Measurements from ENCODE around the gene QSOX2. TPM values are rescaled to one million over a fixed set of nuclear protein-coding genes. Genes with fewer than 3 reads are reported as not detected.

QSOX2 gene
- total RNA-seq, 1 donor from 2014 or later: 15.5 TPM

- no peaks in the 10 kb centered on the region for H3K9me3 Mint-ChIP-seq (ENCODE audit: unreplicated experiment)
Observed at GRCh38 chr9:136212345-136212950, 33.2 kb downstream of the QSOX2 start.

DNA sequence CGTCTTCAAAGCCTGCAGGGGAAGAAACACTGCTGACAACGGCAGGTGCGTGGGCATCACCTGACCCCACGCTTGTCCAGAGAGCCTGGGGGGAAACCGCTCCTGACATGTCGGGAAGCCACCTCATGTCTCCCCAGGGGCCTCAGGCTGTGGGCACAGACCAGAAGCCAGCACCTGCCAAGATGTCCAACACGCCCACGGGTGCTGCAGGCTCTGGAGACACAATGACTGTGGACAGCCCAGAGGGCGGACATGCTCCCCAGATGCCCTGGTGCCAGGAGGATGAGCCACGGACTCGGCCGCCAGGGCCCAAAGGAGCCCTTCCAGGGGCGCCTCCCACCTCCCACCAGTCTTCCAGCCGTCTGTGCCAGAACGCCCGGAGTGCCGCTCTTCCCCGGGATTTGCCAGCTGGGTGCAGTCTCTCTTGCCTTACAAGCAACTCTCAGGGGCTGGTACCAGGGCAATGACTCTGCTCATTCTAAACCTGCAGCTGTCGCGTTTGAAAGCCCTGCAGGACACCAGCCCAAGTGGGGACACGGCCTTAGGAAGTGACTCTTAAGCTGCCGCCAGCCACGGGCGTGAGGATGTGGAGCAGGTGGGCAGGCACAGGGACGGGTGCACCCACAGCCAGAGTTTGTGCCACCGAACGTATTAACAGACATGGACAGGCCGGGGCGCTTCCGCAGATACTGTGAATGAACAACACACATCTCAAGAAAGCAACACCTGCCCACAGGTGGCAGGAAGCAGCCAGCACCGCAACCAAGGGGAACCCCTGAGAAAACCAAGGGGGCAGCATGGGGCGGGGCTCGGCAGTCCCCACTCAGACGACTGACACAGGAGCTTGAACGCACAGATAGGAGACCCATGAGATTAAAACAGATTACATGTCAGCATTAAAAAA lies 33.9 kb downstream of the QSOX2 start:
- Mint-ChIP-seq H3K9me3 (ENCODE audit: unreplicated experiment) (no peaks in the 10 kb centered on the region), H3K4me1 (ENCODE audit: unreplicated experiment) (no peaks in the 10 kb centered on the region), H3K36me3 (ENCODE audit: unreplicated experiment) (peaks cover 30% of the 10 kb centered on the region), H3K27ac (ENCODE audit: unreplicated experiment) (no peak overlapping the region), H3K27me3 (ENCODE audit: unreplicated experiment) (no peaks in the 10 kb centered on the region), H3K4me3 (ENCODE audit: unreplicated experiment) (no peak overlapping the region)
- DNase-seq (ENCODE audit: extremely low spot score, unreplicated experiment): no peak
- TF ChIP-seq, protein P1, sequence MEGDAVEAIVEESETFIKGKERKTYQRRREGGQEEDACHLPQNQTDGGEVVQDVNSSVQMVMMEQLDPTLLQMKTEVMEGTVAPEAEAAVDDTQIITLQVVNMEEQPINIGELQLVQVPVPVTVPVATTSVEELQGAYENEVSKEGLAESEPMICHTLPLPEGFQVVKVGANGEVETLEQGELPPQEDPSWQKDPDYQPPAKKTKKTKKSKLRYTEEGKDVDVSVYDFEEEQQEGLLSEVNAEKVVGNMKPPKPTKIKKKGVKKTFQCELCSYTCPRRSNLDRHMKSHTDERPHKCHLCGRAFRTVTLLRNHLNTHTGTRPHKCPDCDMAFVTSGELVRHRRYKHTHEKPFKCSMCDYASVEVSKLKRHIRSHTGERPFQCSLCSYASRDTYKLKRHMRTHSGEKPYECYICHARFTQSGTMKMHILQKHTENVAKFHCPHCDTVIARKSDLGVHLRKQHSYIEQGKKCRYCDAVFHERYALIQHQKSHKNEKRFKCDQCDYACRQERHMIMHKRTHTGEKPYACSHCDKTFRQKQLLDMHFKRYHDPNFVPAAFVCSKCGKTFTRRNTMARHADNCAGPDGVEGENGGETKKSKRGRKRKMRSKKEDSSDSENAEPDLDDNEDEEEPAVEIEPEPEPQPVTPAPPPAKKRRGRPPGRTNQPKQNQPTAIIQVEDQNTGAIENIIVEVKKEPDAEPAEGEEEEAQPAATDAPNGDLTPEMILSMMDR (IDR thresholded peaks at IDR 0.05): no peak

More at GRCh38 chr9:136212345-136212950, 33.2 kb downstream of the QSOX2 start:
- peaks cover 26% of the 10 kb centered on the region for H3K36me3 Mint-ChIP-seq (ENCODE audit: unreplicated experiment)
- H3K27me3 Mint-ChIP-seq (ENCODE audit: unreplicated experiment): no peaks in the 10 kb centered on the region
- TF ChIP-seq, protein P1 (IDR thresholded peaks at IDR 0.05): no peak
- no peaks in the 10 kb centered on the region for H3K4me1 Mint-ChIP-seq (ENCODE audit: unreplicated experiment)
- DNase-seq (ENCODE audit: extremely low spot score, unreplicated experiment): no peak
- H3K4me3 Mint-ChIP-seq (ENCODE audit: unreplicated experiment): no peak overlapping the region
- H3K27ac Mint-ChIP-seq (ENCODE audit: unreplicated experiment): no peak overlapping the region

DNA sequence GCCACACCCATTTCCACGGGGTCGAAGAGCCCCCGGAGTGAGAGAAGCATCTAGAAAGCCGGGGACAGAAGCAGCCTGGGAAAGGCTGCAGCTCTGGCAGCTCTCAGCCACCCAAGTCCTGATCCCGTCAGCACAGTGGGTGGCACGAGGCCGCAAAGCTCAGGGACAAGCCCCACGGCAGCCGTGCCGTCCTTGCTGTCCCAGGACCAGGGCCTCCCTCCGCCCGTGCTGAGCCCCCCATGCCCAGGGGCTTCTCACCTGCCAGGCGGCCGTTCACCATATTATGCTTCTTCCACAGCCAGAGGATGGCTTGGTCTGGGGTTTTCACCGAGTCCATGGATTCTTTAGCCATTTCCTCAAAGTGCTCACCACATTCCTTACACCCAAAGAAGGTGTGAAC lies 34.6 kb downstream of the QSOX2 start:
- H3K4me1 Mint-ChIP-seq (ENCODE audit: unreplicated experiment): no peaks in the 10 kb centered on the region
- peaks cover 30% of the 10 kb centered on the region for H3K36me3 Mint-ChIP-seq (ENCODE audit: unreplicated experiment)
- H3K27me3 Mint-ChIP-seq (ENCODE audit: unreplicated experiment): no peaks in the 10 kb centered on the region
- H3K27ac Mint-ChIP-seq (ENCODE audit: unreplicated experiment): no peak overlapping the region
- TF ChIP-seq, protein P1 (IDR thresholded peaks at IDR 0.05): no peak
- H3K4me3 Mint-ChIP-seq (ENCODE audit: unreplicated experiment): no peak overlapping the region
- H3K9me3 Mint-ChIP-seq (ENCODE audit: unreplicated experiment): no peaks in the 10 kb centered on the region
- no peak for DNase-seq (ENCODE audit: extremely low spot score, unreplicated experiment)

DNA sequence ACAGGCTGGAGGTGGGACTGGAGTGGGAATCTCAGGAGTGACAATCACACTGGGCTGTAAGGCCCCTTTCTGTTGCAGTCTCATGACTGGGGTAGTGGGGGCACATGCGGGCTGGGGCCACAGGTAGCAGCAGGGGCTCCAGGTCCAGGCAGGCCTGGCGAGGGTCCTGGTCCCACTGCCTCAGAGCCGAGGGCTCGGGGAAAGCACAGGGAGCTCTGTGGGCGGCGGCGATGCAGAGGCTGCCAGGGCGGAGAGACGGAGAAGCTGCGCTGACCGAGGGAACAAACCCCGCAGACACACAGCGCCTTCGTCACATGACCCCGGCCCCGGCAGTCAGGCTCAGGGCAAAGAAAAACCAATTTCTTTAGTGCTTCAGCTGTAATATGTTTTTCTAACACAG lies 35.3 kb downstream of the QSOX2 start:
- H3K4me3 Mint-ChIP-seq (ENCODE audit: unreplicated experiment): no peak overlapping the region
- no peak overlapping the region for H3K27ac Mint-ChIP-seq (ENCODE audit: unreplicated experiment)
- H3K36me3 Mint-ChIP-seq (ENCODE audit: unreplicated experiment): peaks cover 26% of the 10 kb centered on the region
- no peaks in the 10 kb centered on the region for H3K27me3 Mint-ChIP-seq (ENCODE audit: unreplicated experiment)
- no peak for DNase-seq (ENCODE audit: extremely low spot score, unreplicated experiment)
- TF ChIP-seq, protein P1 (IDR thresholded peaks at IDR 0.05): no peak
- no peaks in the 10 kb centered on the region for H3K4me1 Mint-ChIP-seq (ENCODE audit: unreplicated experiment)
- H3K9me3 Mint-ChIP-seq (ENCODE audit: unreplicated experiment): no peaks in the 10 kb centered on the region

DNA sequence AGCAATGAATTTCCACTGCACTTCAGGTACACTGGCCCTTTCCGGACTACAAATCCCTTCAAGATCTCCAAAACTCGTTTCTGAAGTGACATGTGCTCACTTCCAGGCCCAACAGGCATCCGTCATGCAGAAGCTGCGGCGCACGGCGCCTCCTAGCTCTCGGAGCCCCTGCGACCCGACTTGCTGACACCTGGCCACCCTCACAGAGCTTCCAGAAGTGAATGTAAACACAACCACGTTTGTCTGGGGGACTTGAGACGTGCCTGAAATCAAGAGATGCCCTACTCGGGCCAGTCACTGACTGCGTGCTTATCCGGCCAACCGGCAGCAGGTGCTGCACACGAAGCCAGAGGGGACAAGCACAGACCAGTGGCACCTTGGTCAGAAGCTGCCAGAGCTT lies 35.8 kb downstream of the QSOX2 start:
- TF ChIP-seq, protein P1 (IDR thresholded peaks at IDR 0.05): no peak
- Mint-ChIP-seq H3K27me3 (ENCODE audit: unreplicated experiment) (no peaks in the 10 kb centered on the region), H3K27ac (ENCODE audit: unreplicated experiment) (no peak overlapping the region), H3K36me3 (ENCODE audit: unreplicated experiment) (peaks cover 22% of the 10 kb centered on the region), H3K4me3 (ENCODE audit: unreplicated experiment) (no peak overlapping the region), H3K9me3 (ENCODE audit: unreplicated experiment) (no peaks in the 10 kb centered on the region), H3K4me1 (ENCODE audit: unreplicated experiment) (no peaks in the 10 kb centered on the region)
- DNase-seq (ENCODE audit: extremely low spot score, unreplicated experiment): no peak

All from osteocyte (in vitro differentiated cells).